ENCODE measurements around the gene CERS6. TPM values are rescaled to one million over a fixed set of nuclear protein-coding genes. Genes with fewer than 3 reads are reported as not detected.

Gene CERS6
- total RNA-seq, 1 experiment from 2014 or later, result 45.9 TPM

GRCh38 chr2:168574856-168575630 lies 119.0 kb downstream of the CERS6 start:
- DNase-seq, result no peak
- no peak for TF ChIP-seq CTCF (IDR thresholded peaks at IDR 0.05; ENCODE audit: unreplicated experiment)
- BruUV-seq (replicated peaks), result no TSS peak
- H3K4me3 Mint-ChIP-seq (ENCODE audit: low read depth, unreplicated experiment), result no peak overlapping the region
- H3K27me3 Mint-ChIP-seq (ENCODE audit: unreplicated experiment), result no peaks in the 10 kb centered on the region
- CTCF ChIA-PET, result interaction anchor here (0.5 to 1.5 kb wide), 3 partner anchors 8 to 20 kb away, joined by 3 to 4 read pairs (median 3); no protein-coding TSS in a partner anchor
- H3K36me3 Mint-ChIP-seq (ENCODE audit: insufficient read depth, unreplicated experiment), result no peaks in the 10 kb centered on the region
- H3K9me3 Mint-ChIP-seq (ENCODE audit: low read depth, unreplicated experiment), result no peaks in the 10 kb centered on the region
- no peak overlapping the region for H3K27ac Mint-ChIP-seq (ENCODE audit: unreplicated experiment)
- peaks cover 15% of the 10 kb centered on the region for H3K4me1 Mint-ChIP-seq (ENCODE audit: low read depth, unreplicated experiment)
- intact Hi-C loops (cut with micrococcal nuclease; ENCODE audit: unreplicated experiment), result no loop called here

GRCh38 chr2:168577885-168578284 lies 121.8 kb downstream of the CERS6 start:
- no peaks in the 10 kb centered on the region for H3K9me3 Mint-ChIP-seq (ENCODE audit: low read depth, unreplicated experiment)
- no TSS peak for BruUV-seq (replicated peaks)
- TF ChIP-seq CTCF (IDR thresholded peaks at IDR 0.05; ENCODE audit: unreplicated experiment), result no peak
- CTCF ChIA-PET, result no interaction called here
- H3K4me1 Mint-ChIP-seq (ENCODE audit: low read depth, unreplicated experiment), result peaks cover 16% of the 10 kb centered on the region
- no peaks in the 10 kb centered on the region for H3K36me3 Mint-ChIP-seq (ENCODE audit: insufficient read depth, unreplicated experiment)
- no peaks in the 10 kb centered on the region for H3K27me3 Mint-ChIP-seq (ENCODE audit: unreplicated experiment)
- no peak for DNase-seq
- no peak overlapping the region for H3K4me3 Mint-ChIP-seq (ENCODE audit: low read depth, unreplicated experiment)
- no peak overlapping the region for H3K27ac Mint-ChIP-seq (ENCODE audit: unreplicated experiment)
- intact Hi-C loops (cut with micrococcal nuclease; ENCODE audit: unreplicated experiment), result no loop called here

- intact Hi-C loops (cut with micrococcal nuclease; ENCODE audit: unreplicated experiment), result no loop called here
- H3K9me3 Mint-ChIP-seq (ENCODE audit: low read depth, unreplicated experiment), result no peaks in the 10 kb centered on the region
- H3K27ac Mint-ChIP-seq (ENCODE audit: unreplicated experiment), result no peak overlapping the region
- no peak overlapping the region for H3K4me3 Mint-ChIP-seq (ENCODE audit: low read depth, unreplicated experiment)
- no peaks in the 10 kb centered on the region for H3K27me3 Mint-ChIP-seq (ENCODE audit: unreplicated experiment)
- DNase-seq, result no peak
- BruUV-seq (replicated peaks), result no TSS peak
- CTCF ChIA-PET, result interaction anchor here (0.9 kb wide), 1 partner anchor 8 kb away, joined by 4 read pairs; no protein-coding TSS in a partner anchor
- no peaks in the 10 kb centered on the region for H3K36me3 Mint-ChIP-seq (ENCODE audit: insufficient read depth, unreplicated experiment)
- H3K4me1 Mint-ChIP-seq (ENCODE audit: low read depth, unreplicated experiment), result peaks cover 27% of the 10 kb centered on the region
- no peak for TF ChIP-seq CTCF (IDR thresholded peaks at IDR 0.05; ENCODE audit: unreplicated experiment)
Measured at GRCh38 chr2:168583064-168583709, 127.1 kb downstream of the CERS6 start.

GRCh38 chr2:168583710-168584521 lies 127.8 kb downstream of the CERS6 start:
- no TSS peak for BruUV-seq (replicated peaks)
- no peak for DNase-seq
- no peaks in the 10 kb centered on the region for H3K27me3 Mint-ChIP-seq (ENCODE audit: unreplicated experiment)
- no peak overlapping the region for H3K4me3 Mint-ChIP-seq (ENCODE audit: low read depth, unreplicated experiment)
- TF ChIP-seq CTCF (IDR thresholded peaks at IDR 0.05; ENCODE audit: unreplicated experiment), result no peak
- no peaks in the 10 kb centered on the region for H3K9me3 Mint-ChIP-seq (ENCODE audit: low read depth, unreplicated experiment)
- intact Hi-C loops (cut with micrococcal nuclease; ENCODE audit: unreplicated experiment), result no loop called here
- no peaks in the 10 kb centered on the region for H3K36me3 Mint-ChIP-seq (ENCODE audit: insufficient read depth, unreplicated experiment)
- CTCF ChIA-PET, result interaction anchor here (0.9 kb wide), 1 partner anchor 9 kb away, joined by 4 read pairs; no protein-coding TSS in a partner anchor
- H3K27ac Mint-ChIP-seq (ENCODE audit: unreplicated experiment), result no peak overlapping the region
- H3K4me1 Mint-ChIP-seq (ENCODE audit: low read depth, unreplicated experiment), result peaks cover 27% of the 10 kb centered on the region
